ENCODE data around the gene WNT6.

WNT6 gene

DNA sequence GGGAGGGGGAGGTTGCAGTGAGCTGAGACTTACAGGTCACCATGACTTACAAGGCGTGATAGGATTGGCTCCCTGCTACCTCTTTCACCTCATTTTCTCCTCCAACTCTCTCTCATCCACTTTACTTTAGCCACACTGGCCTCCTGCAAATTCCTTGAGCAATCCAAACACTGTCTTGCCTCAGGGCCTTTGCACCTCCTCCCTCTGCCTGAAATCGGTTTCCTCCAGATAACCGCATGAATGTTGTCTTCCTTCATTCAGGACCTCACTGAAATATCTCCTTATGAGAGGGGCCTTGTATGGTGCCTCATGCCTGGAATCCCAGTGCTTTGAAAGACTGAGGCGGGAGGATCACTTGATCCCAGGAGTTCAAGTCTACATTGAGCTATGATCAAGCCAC, 42.8 kb downstream of the WNT6 start:
- Histone ChIP-seq H3K4me3 (ENCODE audit: insufficient read depth, low read depth, low read length) (no peak overlapping the region), H3K27me3 (ENCODE audit: control insufficient read depth, insufficient read depth, low read length, poor library complexity, severe bottlenecking) (peaks cover 91% of the 10 kb centered on the region), H3K36me3 (ENCODE audit: control insufficient read depth, insufficient read depth, low read length) (no peaks in the 10 kb centered on the region), H3K4me1 (ENCODE audit: control insufficient read depth, insufficient read depth, low read length) (peaks cover 7% of the 10 kb centered on the region), H3K27ac (ENCODE audit: insufficient read depth, low read depth, low read length, poor library complexity, severe bottlenecking) (no peak overlapping the region), H3K9me3 (ENCODE audit: control insufficient read depth, low read length) (no peaks in the 10 kb centered on the region)
- WGBS, 2 experiments, result 79 to 82% methylated on average over 4 of the region's 4 CpGs

DNA sequence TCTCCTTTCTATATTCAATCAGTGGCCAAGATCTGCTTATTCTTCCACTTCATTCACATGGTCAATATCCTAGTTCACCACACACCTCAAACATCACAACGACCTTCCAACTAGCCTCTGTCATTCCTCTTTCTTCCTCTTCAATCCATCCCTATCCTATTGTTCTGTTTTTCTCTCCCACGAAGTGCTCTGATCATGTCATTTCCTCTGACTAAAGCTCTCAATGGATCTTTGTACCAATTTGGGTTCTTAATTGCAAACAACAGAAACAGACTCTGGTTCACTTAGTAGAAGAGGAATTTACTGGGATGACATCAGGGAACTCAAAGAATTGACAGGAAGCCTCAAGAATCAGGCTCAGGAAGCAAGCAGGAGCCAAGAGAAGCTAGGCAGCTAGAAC, 44.6 kb downstream of the WNT6 start:
- no peaks in the 10 kb centered on the region for H3K36me3 ChIP-seq (ENCODE audit: control insufficient read depth, insufficient read depth, low read length)
- whole genome bisulfite sequencing, 2 experiments, result 21 to 29% methylated on average over 2 of the region's 2 CpGs
- no peak overlapping the region for H3K4me3 ChIP-seq (ENCODE audit: insufficient read depth, low read depth, low read length)
- no peaks in the 10 kb centered on the region for H3K9me3 ChIP-seq (ENCODE audit: control insufficient read depth, low read length)
- no peaks in the 10 kb centered on the region for H3K4me1 ChIP-seq (ENCODE audit: control insufficient read depth, insufficient read depth, low read length)
- H3K27me3 ChIP-seq (ENCODE audit: control insufficient read depth, insufficient read depth, low read length, poor library complexity, severe bottlenecking), result peaks cover 85% of the 10 kb centered on the region
- no peak overlapping the region for H3K27ac ChIP-seq (ENCODE audit: insufficient read depth, low read depth, low read length, poor library complexity, severe bottlenecking)

DNA sequence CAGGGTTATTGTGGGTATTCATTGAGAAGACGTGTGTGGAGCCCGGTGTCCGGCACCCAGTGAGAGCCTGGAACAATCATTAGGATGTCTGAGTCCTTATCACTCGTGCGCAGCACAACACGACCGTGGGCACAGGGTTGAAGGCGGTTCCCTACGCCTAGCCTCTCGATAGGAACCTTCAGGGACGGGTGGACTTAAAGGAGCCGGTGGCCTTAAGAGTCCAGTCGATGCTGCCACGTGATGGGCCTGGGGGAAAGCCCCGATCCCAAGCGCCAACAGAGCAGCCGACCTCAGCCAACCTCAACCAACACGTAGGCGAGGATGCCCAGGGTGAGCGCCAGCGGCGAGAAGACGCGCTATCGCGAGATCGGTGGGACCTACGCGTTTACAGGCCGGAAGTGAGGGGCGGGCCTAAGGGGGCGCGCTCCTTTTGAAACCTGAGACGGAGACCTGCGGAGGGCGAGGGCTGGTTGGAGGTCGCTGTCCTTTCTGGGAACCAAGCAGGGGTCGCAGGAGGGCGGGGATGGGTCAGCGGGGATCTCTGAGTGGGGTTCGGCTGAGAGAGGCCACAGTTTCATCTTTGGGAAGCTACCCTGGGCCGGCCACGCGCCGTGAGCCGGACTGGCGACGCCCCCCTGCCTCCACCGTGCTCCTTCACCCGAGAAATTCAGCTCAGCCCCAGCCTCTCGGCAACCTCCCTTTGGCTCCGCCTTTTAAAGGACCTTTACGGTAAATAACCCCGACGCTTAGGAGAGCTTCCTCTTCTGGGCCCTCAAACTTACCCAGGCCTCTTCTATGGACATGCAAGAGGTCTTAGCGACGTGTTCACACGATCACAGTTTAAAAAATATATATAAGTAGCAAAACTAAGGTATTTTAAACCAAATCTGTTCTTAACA, 49.4 kb downstream of the WNT6 start:
- WGBS, 2 experiments, result 10 to 11% methylated on average over 55 to 57 of the region's 58 CpGs
- Histone ChIP-seq H3K4me1 (ENCODE audit: control insufficient read depth, insufficient read depth, low read length) (no peaks in the 10 kb centered on the region), H3K27me3 (ENCODE audit: control insufficient read depth, insufficient read depth, low read length, poor library complexity, severe bottlenecking) (peaks cover 45% of the 10 kb centered on the region), H3K27ac (ENCODE audit: insufficient read depth, low read depth, low read length, poor library complexity, severe bottlenecking) (peak overlapping the region; percentile 16), H3K9me3 (ENCODE audit: control insufficient read depth, low read length) (no peaks in the 10 kb centered on the region), H3K4me3 (ENCODE audit: insufficient read depth, low read depth, low read length) (peak overlapping the region; percentile 74), H3K36me3 (ENCODE audit: control insufficient read depth, insufficient read depth, low read length) (no peaks in the 10 kb centered on the region)

DNA sequence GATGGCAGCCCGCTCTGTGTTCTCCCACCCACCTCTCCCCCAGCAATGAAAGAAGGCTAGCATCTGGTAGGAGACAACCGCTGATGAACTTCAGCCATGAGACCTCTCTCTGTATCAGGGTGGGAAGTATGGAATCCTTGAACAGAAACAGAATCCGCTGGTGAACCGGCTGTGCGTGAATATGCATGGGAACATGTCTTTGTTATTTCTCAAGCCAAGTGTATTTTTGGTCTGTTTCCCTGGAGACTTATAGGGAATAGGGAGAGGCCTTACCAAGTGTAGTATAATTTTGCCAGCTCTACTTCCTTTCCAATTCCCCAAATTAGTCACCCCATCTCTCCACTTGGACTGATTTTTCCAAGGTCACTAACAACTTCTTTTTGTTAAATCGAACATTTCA, 51.1 kb downstream of the WNT6 start:
- peaks cover 28% of the 10 kb centered on the region for H3K27me3 ChIP-seq (ENCODE audit: control insufficient read depth, insufficient read depth, low read length, poor library complexity, severe bottlenecking)
- no peaks in the 10 kb centered on the region for H3K9me3 ChIP-seq (ENCODE audit: control insufficient read depth, low read length)
- 94 to 95% methylated on average over 6 of the region's 6 CpGs for WGBS, 2 experiments
- H3K27ac ChIP-seq (ENCODE audit: insufficient read depth, low read depth, low read length, poor library complexity, severe bottlenecking), result no peak overlapping the region
- no peak overlapping the region for H3K4me3 ChIP-seq (ENCODE audit: insufficient read depth, low read depth, low read length)
- H3K36me3 ChIP-seq (ENCODE audit: control insufficient read depth, insufficient read depth, low read length), result no peaks in the 10 kb centered on the region
- no peaks in the 10 kb centered on the region for H3K4me1 ChIP-seq (ENCODE audit: control insufficient read depth, insufficient read depth, low read length)

DNA sequence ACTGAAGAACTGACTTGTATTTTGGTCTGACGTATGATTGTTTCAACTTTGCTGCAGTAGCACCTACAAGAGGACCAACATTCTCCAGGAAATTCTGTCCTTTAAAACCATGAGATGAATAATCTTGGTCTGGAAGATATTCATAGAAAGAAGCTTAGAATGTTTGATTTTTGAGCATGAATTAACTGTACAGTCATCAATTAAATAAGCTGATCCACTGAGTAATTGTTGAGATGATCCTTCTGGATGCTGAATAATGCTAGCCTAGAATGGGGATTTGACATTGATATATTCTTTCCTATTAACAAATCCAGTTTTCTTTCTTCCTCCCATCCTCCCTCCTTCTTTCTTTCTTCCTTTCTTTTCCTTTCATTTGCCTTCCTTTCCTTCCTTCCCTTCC, 60.9 kb downstream of the WNT6 start:
- 100% methylated on average over 1 of the region's 1 CpG for WGBS, 2 experiments
- Histone ChIP-seq H3K27me3 (ENCODE audit: control insufficient read depth, insufficient read depth, low read length, poor library complexity, severe bottlenecking) (no peaks in the 10 kb centered on the region), H3K4me3 (ENCODE audit: insufficient read depth, low read depth, low read length) (no peak overlapping the region), H3K9me3 (ENCODE audit: control insufficient read depth, low read length) (peaks cover 2% of the 10 kb centered on the region), H3K36me3 (ENCODE audit: control insufficient read depth, insufficient read depth, low read length) (no peaks in the 10 kb centered on the region), H3K4me1 (ENCODE audit: control insufficient read depth, insufficient read depth, low read length) (no peaks in the 10 kb centered on the region), H3K27ac (ENCODE audit: insufficient read depth, low read depth, low read length, poor library complexity, severe bottlenecking) (no peak overlapping the region)

Data from ectodermal cell (in vitro differentiated cells).